GM18507 (cell line): Measurements from ENCODE around the gene FSD2.
"Not testable (repeated sequence)": the region's sequence is repeated elsewhere in the genome, so short reads cannot be mapped to it uniquely, and the experiment has no call there.

ENCODE experiments used
- DNase-seq: peaks from one replicate; pipeline ENCODE4 v3.0.0; 2011; ENCODE audit warnings: low read depth; ENCODE audit not compliant: insufficient read length; ENCODE audit errors: extremely low spot score
- FAIRE-seq: peaks from 2 replicates; lab custom pipeline; 2011; peaks lifted over from hg19 to GRCh38; lab: Jason Lieb, UNC

The FSD2 gene

DNA sequence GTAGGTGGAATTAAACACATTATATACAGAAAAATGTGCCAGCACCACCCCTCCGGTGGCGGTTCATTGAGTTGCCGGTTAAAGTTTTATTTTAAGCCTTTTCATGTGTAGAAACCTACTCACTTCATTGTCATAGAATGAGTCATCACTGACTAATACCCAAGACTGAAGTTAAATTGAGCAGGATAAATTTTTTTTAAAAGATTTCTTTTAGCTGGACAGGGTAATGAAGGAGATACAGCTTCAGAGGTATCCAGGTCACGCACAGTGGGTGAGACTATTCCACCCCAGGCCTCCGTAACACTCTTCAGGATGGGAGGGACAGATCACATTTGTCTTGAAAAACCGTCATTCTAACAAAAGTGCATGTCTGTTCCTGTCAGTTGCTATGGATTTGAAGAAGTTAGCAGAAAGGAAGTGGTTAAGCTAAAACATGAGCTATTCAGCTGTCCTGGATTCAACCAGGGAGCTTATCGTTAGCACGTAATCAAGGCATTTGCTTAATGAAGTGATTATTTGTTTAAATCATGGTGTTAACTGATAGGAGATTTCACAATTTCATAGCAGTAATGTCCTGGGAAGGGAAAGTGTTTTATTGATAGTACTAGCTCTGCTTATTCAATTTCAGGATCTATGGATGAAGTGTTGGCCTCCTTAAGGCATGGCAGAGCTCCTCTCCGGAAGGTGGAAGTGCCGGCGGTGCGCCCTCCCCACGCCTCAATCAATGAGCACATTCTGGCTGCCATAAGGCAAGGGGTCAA lies 26.9 kb upstream of the FSD2 start:
- peak; percentile 48 for DNase-seq
- FAIRE-seq, result peak; percentile 80

DNA sequence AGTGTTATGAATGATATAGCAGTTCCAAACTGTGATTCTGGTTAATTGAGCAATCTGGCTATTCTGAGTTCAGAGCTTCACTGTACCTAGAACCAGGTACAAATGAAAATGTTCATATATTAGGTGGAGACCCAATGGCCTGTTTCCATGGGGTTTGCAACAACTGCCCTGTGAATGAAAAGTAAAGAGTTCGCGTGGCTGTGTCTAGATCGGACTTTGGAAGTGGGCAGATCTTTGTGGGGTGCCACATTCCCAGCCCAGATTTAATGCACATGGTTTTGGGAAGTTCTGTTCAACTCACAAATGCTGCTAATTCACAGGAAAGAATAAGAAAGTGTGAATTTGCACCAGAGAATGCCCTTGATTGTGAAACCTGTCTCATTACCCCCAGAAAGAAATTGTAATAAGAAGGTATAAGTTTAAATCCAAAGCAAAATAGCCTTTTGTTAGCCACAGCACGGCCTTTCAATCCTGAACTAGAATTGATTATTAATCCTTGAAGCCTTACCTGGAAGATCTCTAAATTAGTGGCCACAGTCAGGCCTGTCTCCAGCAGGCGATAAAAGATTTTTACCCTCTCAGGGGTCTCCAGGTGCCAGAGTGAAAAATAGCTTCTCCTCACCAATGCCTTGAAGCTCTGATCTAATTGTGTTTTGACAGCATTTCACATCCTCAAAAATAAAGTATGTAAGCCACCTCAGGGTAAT lies 26.2 kb upstream of the FSD2 start:
- DNase-seq (no peak), FAIRE-seq (no peak)

DNA sequence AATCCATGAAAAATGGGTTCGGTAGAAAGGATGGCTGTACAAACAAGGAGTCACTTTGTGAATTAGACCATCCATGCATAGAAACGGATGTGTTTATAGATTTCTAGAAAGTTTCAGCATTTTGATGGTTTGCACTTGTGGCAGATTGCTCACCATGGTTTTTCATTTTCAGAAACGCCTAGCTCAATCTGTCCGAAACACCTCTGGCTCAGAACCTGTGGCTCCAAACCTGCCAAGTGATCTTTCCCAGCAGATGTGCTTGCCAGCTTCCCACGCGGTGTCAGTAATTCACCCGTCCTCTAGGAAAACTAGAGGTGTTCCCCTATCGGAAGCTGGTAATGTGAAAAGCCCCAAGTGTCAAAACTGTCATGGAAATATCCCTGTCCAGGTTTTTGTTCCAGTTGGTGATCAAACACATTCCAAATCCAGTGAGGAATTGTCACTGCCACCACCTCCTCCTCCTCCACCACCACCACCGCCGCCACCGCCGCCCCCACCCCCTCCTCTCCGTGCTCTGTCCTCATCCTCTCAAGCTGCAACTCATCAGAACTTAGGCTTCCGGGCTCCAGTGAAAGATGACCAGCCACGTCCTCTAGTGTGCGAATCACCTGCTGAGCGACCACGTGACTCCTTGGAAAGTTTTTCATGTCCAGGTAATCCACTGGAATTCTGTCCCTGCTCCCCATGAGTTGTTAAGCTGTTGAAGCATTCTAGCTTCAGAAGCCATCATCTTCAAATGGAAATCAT lies 24.7 kb upstream of the FSD2 start:
- FAIRE-seq (peak; percentile 44), DNase-seq (no peak)

DNA sequence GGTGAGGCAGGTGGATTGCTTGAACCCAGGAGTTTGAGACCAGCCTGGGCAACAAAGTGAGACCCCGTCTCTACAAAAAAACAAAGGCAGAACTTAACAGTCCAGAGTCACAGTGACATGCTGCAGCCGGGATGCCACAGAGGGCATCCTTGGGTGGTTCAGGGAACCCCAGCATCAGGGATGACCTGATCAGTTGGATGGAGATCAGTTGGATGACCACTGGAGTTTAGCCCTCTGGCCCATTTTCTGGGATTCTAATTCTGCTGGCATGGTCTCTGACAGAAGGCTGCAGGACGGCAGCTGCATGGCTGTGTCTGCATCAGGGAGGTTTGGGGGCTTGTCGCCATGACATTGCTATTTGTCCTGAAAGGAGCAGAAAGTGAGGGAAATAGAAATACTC lies 23.4 kb upstream of the FSD2 start:
- DNase-seq (no peak), FAIRE-seq (no peak)

DNA sequence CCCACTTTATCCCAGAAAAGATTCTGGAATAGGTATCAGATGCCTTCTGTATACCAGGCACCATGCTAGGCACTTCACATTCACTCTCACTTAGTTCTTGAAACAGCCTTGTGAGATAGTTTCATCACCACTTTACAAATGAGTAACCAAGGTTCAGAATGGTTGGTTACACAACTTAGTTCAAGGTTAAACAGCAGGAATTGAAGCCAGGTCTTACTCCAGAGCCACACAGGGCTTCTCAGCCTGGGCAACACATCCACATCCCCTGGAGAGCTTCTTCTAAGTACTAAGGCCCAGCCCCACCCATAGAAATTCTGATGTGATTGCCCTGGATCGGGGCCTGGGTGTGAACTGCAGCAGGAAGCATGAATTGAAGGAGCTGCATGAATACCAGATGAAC lies 22.2 kb upstream of the FSD2 start:
- FAIRE-seq (no peak), DNase-seq (no peak)

DNA sequence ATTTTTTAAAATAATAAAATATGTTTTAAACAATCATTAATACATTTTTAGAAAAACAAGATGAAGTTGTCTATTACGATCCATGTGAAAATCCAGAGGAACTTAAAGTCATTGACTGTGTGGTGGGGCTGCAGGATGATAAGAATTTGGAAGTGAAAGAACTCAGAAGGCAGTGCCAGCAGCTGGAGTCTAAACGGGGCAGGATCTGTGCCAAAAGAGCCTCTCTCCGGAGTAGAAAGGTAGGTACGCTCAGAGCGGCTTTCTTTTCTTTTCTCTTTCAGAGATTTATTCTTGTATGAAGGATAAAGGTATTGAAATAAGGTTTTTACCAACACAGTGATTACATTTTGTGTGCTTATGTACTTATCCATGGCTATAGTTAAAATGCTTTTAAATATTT lies 17.2 kb upstream of the FSD2 start:
- no peak for FAIRE-seq
- no peak for DNase-seq

DNA sequence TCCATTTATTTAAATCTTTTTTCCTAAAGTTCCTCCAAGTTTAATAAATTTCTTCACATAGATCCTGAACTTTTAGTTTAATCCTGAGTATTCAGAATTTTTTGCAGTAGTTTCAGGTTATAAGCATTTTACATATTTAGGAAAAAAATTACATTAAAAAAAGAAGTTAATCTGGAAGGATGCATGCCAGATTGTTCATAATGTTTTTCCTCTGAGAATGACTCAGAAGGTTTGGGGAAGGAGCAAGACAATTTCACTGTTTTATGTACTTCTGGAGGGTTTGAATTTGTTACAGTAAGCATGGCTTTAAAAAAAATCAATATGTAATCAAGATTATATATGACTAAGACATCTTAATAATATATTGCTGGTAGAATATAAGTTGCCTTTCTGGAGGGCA lies 16.0 kb upstream of the FSD2 start:
- not testable (repeated sequence) for FAIRE-seq, DNase-seq

DNA sequence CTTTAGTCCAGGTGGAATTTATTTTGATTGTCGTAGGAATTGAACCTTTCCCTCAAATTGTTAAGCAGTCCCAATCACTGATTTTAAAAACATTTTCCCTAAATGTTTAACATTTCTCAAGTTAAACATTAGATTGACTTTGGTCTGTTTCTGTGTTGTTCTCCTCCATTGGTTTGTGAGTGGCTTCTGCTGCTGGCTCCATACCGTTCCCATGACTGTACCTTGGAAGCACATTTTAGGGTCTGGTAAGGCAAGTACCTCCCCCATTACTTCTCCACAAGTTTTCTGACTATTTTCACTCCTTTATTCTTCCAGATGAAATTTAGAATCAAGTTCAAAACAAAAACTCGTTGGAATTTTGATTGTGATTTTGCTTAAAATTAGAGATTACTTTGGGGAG lies 15.5 kb upstream of the FSD2 start:
- not testable (repeated sequence) for DNase-seq, FAIRE-seq

DNA sequence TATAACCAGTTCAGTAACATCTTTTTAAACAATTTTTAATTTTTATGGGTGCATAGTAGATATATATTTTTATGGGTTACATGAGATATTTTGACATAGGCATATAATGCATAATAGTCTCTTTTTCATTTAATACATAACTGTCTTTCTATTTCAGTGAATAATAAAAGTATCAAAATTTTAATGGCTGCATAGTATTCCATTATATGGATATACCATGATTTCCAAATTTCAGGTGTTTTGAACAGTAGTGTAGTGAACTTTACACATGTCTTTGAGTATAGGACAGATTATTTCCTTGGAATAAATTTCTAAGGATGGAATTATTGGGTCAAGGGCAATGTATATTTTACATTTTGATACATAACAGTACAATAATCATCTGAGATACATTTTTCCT lies 14.3 kb upstream of the FSD2 start:
- DNase-seq (no peak), FAIRE-seq (no peak)

DNA sequence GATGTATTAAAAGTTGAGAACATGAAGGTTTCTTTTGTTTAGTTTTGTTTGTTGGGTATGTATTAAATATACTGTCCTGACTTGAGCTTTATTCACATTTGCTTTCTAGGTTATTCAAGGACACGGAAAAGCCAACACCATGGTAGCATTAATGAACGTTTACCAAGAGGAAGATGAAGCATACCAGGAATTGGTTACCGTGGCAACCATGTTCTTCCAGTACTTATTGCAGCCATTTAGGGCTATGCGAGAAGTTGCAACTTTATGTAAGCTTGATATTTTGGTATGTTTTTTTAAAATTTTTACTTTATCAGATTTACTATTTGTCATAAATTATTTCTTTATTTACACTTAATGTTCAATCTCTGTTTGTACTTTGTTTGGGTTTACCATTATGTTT lies 7.1 kb upstream of the FSD2 start:
- no peak for FAIRE-seq
- no peak for DNase-seq

DNA sequence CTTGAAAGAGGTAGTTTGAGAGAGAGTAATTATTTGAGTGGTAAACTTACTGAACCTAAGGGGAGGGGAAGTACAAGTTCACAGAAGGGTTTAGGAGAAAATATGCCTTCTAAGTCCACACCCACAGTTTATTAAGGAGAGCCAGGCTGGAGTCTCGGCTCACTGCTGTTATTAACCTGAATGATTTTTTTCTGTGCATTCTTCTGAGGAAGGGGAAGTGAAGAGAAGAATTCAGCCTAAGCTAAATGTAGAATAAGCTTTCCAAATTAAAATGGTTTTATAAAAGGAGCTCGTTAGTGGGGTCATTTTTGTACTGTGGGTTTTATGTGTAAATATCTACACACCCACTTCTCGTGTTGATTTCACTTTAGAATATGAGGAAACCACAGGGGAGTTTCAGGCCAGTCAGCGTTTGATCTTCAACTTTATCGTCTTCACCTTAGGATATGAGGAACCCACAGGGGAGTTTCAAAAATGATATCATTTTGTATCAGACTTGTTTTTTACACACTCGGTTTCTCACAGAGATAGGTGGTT lies 5.1 kb upstream of the FSD2 start:
- FAIRE-seq, result peak; percentile 69

DNA sequence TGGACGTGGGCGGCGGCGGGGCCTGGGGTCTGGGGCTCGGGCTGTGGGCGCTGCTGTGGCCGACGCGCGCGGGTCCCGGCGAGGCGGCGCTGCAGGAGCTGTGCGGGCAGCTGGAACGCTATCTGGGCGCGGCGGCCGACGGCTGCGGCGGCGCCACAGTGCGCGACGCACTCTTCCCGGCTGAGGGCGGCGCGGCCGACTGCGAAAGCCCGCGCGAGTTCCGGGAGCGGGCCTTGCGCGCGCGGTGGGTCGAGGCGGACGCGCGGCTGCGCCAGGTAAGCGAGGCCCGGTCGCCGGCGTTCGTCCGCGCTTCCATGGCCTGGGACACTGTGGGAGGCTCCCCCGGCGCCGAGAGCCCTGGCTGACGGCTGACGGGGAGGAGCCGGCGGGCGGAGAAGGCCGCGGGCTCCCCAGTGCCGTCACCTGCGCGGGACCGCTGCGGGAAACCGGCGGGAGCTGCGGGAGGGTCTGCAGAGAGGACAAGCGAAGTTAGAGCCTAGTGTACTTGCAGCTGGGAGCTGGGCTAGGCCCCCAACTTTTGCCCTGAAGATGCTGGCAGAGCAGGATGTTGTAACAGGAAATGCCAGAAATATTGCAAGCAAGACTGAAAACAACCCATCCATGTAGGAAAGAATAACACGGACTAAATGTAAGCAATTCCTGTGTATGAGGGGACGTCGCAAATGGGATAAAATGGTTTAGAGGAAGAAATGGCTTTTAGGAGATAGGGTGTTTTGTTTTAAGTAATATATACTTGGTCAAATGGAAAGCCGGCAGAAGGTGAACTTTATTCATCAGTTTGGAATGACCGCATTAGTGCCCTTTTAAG lies 4.4 kb upstream of the FSD2 start:
- FAIRE-seq, result no peak

More for the DNA sequence above, 5.1 kb upstream of the FSD2 start:
- DNase-seq, result no peak

DNA sequence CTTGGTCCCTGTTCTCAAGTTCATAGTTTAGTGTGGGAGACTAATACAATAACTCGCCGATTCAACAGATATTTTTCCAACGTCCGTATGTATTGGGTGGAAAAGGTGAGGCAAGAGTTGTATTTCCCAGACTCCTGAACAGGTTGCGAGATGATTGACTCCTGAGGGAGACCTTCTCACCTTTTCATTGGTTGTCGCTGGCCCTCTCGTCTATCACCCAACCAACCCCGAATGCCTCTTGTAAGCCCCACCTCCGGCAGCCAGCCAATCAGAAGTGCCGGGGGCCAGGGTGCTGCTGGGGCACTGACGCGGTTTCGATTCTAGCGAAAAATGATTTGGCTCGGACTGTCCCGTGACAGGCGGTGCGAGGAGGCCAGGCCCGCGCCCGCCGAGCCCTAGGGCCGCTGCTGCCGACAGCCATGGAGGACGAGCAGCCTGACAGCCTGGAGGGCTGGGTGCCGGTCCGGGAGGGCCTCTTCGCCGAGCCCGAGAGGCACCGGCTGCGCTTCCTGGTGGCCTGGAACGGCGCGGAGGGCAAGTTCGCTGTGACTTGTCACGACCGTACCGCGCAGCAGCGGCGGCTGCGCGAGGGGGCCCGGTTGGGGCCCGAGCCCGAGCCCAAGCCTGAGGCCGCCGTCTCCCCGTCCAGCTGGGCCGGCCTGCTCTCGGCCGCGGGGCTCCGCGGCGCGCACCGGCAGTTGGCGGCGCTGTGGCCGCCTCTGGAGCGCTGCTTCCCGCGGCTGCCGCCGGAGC lies 3.6 kb upstream of the FSD2 start, which contains the start of gene WHAMM:
Gene WHAMM, plus strand, starts transcription at position 321 of the 753 bp plus-strand sequence. Its CDS starts 99 bp downstream, at position 420.
- peak; percentile 81 for DNase-seq
- FAIRE-seq, result peak; percentile 97

More for the DNA sequence above, 4.4 kb upstream of the FSD2 start:
- DNase-seq, result no peak

DNA sequence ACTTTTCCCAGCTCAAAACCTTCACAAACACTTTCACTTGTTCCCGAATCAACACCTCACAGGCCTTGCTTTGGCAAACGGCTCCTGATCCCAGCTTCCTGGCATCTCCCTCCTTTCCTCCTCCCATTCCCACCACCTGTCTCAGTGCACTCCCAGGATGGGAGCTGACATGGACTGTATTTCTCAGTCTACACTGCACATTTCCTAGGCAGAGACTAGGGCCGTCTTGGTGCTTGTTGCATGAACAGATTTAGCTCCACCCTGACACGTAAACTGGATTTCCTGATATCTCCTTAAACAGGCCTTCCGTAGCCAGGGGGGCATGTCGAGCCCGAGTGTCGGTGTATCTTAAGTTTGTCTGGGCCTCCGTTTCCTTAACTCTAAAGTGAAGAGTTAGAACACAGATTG lies 2.8 kb upstream of the FSD2 start:
- no peak for DNase-seq
- peak; percentile 64 for FAIRE-seq

DNA sequence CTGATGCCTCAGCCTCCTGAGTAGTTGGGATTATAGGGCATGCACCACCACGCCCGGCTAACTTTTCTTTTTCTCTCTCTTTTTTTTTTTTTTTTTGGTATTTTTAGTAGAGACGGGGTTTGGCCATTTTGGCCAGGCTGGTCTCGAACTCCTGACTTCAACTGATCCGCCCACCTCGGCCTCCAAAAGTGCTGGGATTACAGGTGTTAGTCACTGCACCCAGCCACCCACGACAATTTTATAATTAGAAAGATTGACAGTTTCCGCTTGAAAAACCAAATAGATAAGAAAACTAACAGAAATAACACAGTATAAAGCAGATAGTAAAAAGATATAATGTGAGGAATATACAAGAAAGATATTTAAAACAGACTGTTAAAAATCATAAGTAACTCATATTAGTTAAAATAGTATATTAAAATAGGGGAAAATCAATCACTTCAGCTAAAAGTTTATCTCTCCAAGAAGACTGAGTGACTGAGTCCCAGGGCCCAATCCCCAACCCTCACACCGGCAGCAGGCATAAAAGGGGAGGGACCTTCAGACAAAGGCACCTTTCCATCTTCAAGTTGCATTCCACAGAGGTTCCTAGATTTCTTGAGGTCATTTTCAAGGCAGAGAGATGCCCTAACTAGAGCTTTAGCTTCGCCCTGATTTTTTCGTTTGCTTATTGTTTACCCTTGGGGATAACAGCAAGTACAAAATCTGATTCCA lies 2.2 kb upstream of the FSD2 start:
- FAIRE-seq, result no peak

DNA sequence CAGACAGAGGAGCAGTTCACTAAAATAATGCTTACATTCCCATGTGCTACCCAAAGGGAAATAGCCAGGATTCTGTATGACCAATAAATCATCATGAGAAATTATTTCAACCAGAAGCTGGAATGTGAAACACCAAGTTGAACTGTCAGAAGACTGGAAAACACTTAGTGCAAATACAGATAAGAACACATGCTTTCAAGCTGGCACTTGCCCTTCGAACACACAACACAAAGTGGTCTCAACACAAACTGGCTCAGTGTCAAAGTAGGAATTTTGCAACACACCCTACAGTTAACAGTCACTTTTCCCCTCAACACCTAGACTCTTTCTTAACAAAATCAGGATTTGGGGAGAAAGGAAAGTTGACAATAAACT lies 1.3 kb downstream of the FSD2 start:
- FAIRE-seq (no peak), DNase-seq (no peak)

More for the DNA sequence above, 2.2 kb upstream of the FSD2 start:
- DNase-seq, result no peak

DNA sequence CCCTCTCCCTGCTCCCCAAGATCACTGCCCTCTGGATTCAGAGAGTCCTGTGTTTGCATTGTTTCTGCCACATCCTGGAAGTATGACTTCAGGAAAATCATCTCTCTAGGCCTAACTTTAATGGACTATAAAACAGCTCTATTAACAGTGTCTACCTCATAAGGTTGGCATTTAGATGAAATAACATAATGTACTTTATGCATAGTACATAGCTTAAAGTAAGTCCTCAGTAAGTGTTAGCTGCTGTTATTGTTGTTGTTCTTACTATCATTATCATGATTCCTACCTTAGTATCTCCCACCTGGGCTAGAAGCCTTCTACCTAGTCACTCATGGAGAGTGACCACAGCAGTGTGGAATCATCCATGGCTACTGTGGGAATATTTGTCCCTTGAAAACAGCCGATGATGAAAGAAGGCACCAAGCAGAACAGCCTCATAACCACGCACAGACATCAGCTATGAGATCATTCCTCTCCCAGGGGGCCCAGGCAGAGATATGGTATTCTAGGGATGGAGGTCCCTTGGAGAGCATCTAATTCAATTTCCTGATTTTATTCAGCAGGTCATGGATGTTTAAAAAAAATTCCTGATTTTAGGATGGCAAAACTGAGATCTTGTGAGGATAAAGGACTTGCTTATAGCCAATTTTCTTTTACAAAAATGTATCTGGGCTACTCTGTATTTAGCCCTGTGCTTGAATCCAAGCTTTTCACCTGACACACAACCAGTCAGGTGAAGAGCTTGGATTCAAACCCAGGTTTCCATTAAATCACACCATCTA lies 1.9 kb downstream of the FSD2 start:
- FAIRE-seq (no peak), DNase-seq (no peak)
